ENCODE results near the gene PSTPIP2.
"Not testable (repeated sequence)": the region's sequence is repeated elsewhere in the genome, so short reads cannot be mapped to it uniquely, and the experiment has no call there.

PSTPIP2 gene

GRCh38 chr18:46037512-46038305, 34.4 kb downstream of the PSTPIP2 start:
- no peak for DNase-seq (ENCODE audit: low read depth in 3 of 3)

GRCh38 chr18:46035696-46036680, 36.1 kb downstream of the PSTPIP2 start:
- DNase-seq (ENCODE audit: low read depth in 3 of 3): no peak

GRCh38 chr18:46034230-46034629, 37.8 kb downstream of the PSTPIP2 start:
- no peak for DNase-seq (ENCODE audit: low read depth in 3 of 3)

GRCh38 chr18:46031741-46032140, 40.3 kb downstream of the PSTPIP2 start:
- no peak for DNase-seq (ENCODE audit: low read depth in 3 of 3)

- DNase-seq (ENCODE audit: low read depth in 3 of 3): no peak
These were observed 43.5 kb downstream of the PSTPIP2 start for GRCh38 chr18:46028536-46028891.

DNA sequence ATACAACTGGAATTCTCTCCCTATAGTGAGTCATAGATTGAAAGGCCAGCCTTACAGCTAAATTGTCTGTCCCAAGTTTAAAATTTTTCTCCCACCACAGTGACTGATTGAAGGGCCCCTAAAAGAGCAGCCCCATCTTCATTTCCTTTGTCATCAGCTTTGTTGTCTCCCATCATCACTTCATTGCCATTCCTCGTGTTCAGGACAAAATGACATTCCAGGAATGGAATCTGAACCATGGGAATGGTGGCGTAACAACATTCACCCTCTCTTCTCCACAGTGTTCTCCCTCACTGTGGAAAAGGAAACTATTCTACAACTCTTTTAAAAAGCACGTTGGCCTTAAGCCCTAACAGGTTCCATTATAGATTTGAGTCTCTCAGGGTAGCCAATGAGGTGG, 52.1 kb downstream of the PSTPIP2 start:
- DNase-seq (ENCODE audit: low read depth in 3 of 3): no peak

DNA sequence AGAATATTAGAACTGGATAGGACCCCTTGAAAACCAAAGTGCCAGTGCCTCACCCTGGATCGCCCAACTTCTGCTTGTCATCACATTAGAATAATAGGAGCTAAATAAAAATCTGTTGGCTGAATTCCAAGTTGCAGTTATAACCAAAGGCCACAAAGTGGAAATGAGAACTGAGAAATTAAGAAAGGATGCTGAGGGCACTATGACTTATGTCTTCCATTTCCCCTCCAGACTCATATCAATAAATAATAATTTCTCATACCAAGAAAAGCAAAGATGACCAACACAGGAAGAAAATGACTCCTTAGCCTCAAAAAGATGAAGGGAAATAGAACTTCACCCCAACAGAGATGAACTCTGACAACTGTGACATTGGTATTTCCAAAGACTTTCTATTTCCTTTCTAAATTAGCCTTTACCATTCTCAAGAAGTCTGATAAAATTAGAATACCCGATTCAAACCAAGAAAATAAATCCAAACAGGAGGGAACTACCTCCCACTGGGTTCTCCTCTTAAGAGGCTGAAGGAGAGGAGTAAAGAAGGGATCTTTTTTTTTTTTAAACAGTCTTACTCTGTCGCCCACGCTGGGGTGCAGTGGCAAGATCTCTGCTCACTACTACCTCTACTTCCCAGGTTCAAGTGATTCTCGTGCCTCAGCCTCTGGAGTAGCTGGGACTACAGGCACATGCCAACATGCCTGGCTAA, 58.4 kb downstream of the PSTPIP2 start:
- DNase-seq (ENCODE audit: low read depth in 3 of 3): peak in 1 of 3 experiments; percentile 18

GRCh38 chr18:46010676-46011075, 61.4 kb downstream of the PSTPIP2 start:
- DNase-seq (ENCODE audit: low read depth in 3 of 3): no peak

- no peak for DNase-seq (ENCODE audit: low read depth in 3 of 3)
These were observed 62.0 kb downstream of the PSTPIP2 start for GRCh38 chr18:46010050-46010449.

DNA sequence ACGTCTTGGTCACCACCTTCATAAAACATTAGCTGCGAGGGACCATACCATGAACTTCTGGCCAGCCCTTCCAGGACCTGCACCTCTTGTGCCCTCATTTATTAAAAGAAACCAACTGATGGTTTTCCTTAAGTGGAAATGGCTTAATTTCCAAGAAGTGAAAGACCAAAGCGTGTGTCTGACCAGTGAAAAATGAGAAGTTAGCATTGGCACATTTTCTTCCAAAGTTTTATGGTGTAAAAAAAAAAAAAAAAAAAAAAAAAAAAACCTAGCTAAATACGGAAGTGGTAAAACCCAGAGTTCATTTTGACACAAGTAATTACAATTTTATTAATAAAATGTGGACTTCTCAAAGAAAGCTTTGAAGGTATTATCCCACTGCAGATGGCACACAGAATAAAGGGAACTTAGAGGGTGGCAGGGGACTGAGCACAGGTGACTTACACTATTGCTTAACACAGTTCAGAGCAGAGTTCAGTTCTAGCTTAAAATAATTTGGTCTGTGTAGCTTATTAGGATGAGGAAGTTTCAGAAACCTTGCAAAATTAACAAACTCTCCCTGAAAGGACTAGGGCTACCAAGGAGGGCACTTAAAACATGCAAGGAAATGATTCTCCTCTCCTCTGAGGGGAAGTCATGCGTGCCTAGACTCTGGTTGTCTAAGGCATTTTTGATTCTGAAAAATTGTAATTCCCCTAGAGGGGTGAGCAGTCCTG, 62.8 kb downstream of the PSTPIP2 start:
- DNase-seq (ENCODE audit: low read depth in 3 of 3): no peak

DNA sequence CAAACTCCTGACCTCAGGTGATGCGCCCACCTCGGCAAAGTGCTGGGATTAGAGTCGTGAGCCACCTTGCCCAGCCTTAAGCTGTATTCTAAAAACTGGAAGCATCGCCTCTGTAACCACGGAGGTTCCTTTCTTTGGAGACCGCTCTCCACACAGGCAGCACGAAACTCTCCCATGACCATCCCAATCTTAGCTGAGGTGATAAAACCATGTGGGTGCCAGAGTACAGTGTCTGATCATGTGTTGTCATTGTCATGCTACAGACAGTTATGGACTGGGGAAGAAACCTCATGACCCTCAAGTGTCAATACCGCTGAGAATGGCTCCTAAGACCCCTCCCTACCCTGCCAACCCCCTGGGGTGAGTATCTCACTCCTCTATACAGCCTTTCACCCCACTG, 63.5 kb downstream of the PSTPIP2 start:
- no peak for DNase-seq (ENCODE audit: low read depth in 3 of 3)

GRCh38 chr18:46007165-46007564, 64.9 kb downstream of the PSTPIP2 start:
- no peak for DNase-seq (ENCODE audit: low read depth in 3 of 3)

- no peak for DNase-seq (ENCODE audit: low read depth in 3 of 3)
These were observed 69.1 kb downstream of the PSTPIP2 start for GRCh38 chr18:46002934-46003333.

GRCh38 chr18:46001892-46002291, 70.2 kb downstream of the PSTPIP2 start:
- DNase-seq (ENCODE audit: low read depth in 3 of 3): no peak

GRCh38 chr18:46001074-46001473, 71.0 kb downstream of the PSTPIP2 start:
- no peak for DNase-seq (ENCODE audit: low read depth in 3 of 3)

GRCh38 chr18:45999536-45999935, 72.5 kb downstream of the PSTPIP2 start:
- DNase-seq (ENCODE audit: low read depth in 3 of 3): no peak

GRCh38 chr18:45998244-45998643, 73.8 kb downstream of the PSTPIP2 start:
- DNase-seq (ENCODE audit: low read depth in 3 of 3): peak in 1 of 3 experiments; percentile 3

GRCh38 chr18:45997700-45998151, 74.3 kb downstream of the PSTPIP2 start:
- peak in 2 of 3 experiments; percentile 3 to 32 for DNase-seq (ENCODE audit: low read depth in 3 of 3)

DNA sequence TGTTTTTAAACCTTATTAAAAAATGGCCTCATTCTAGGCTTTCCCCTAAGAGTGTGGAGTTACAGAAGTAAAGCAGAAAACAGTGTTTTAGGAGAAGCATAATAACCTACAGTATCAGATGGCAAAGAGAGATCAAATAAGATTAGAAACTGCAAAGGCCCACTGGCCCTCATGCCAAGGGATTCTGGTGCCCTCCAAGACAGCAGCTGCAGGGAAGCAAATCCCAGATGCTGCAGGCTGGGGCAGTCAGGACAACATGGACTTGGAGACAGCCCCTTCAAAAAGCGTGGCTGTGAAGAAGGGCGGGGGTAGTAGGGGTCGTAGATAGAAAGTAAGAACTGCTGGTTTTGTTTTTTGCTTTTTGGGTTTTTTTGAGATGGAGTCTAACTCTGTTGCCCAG, 76.6 kb downstream of the PSTPIP2 start:
- DNase-seq (ENCODE audit: low read depth in 3 of 3): no peak

DNA sequence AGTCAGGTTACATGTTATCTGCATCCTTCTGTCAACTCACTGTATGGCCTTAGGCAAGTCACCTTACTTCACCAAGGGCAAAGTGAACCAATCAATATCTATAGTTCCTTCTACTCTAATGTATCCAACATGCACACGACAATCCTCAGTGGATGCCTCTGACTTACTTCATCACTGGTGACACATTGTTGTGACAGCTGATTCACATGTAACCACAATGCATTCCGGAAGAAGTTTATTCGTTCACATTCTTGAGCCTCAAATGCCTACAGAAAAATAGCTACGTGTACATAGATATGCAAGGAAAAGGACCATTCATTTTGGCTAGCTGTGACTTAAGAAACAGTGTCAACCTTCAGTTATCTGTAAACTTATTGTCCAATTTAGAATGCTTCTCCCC, 78.6 kb downstream of the PSTPIP2 start:
- no peak for DNase-seq (ENCODE audit: low read depth in 3 of 3)

- not testable (repeated sequence) for DNase-seq (ENCODE audit: low read depth in 3 of 3)
These were observed 79.5 kb downstream of the PSTPIP2 start for GRCh38 chr18:45992527-45992926.

Data from stimulated activated CD4-positive, alpha-beta T cell treated with anti-CD3 and anti-CD28 coated beads, TNF-alpha, amount 100 ng/mL, for 24 hours (primary cell).